H1 (cell line): ENCODE results near the gene IFT122. TPM values are rescaled to one million over a fixed set of nuclear protein-coding genes. Genes with fewer than 3 reads are reported as not detected.

ENCODE experiments used
- ASH2L ChIP-seq: fragments of 200-600, 300-600 bp; sonication (generic); IDR thresholded peaks from one replicate; pipeline ENCODE4 v1.7.1; 2017; ENCODE audit warnings: low read length
- CBX8 ChIP-seq: fragments of 300-800, 300-1000 bp; sonication (generic); IDR thresholded peaks from 2 replicates; pipeline ENCODE4 v1.7.1; 2016; ENCODE audit warnings: low read depth, low read length, borderline replicate concordance
- CHD1 ChIP-seq: IDR thresholded peaks from 2 replicates; pipeline ENCODE4 v1.6.1; 2012; ENCODE audit warnings: low read depth, low read length, improper control_type of control experiment
- RBBP5 ChIP-seq: IDR thresholded peaks from 2 replicates; pipeline ENCODE4 v1.7.1; 2012; ENCODE audit warnings: low read depth, mild to moderate bottlenecking, inconsistent platforms, low read length, moderate library complexity, borderline replicate concordance
- TAF1 ChIP-seq: IDR thresholded peaks from 2 replicates; pipeline ENCODE4 v1.6.1; 2011; ENCODE audit warnings: mild to moderate bottlenecking, low read depth, low read length
- TBP ChIP-seq: IDR thresholded peaks from 2 replicates; pipeline ENCODE4 v1.6.1; 2011; ENCODE audit warnings: low read depth, low read length, improper control_type of control experiment
- polyA plus RNA-seq, 7 experiments: library from polyadenylated mRNA; depleted of rRNA in 3 of 7; stranded (reverse) in 5 of 7; unstranded in 2 of 7; fragments of >200 nt in 5 of 7; fragments of 200-250 nt in 2 of 7; gene quantifications; 1 replicate in 5 of 7; 2 replicates in 1 of 7; 4 replicates in 1 of 7; pipeline versions ENCODE4 v1.2.1 to v1.2.3, GENCODE V29; 2011 to 2013; ENCODE audit warnings: missing spikeins in 2 of 7, mixed read lengths in 2 of 7
- total RNA-seq: library from RNA; stranded (reverse); fragmentation: NEBNext Ultra II Directional; extraction: Animal tissue kit (Norgen Biotek cat#: 25700); gene quantifications from 2 replicates; pipeline ENCODE4 v1.2.1, GENCODE V29; 2021

IFT122 gene
- total and polyA plus RNA-seq, 2 of the 8 experiments (the other 6 are each of a cell fraction or from before 2014, with no cell fraction given) = 23.7 to 25.1 TPM

DNA sequence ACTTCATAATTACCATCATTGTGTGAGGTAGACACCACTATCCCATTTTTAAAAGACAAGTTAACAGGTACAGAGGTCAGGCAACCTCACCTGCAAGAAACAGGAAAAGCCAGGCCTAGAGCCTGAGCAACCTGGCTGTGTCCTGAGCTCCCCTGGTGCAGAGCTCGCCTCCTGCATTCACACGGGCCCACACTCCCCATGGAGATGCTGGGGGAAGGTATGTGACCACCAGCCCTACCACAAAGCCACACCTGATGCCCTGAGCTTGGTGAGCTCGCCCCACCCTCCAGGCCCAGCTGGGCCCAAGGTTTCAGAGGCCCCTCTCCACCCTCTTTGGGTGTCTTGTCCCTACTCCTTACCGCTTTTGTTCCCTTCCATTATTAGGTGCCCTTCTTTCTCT, 10.4 kb upstream of the IFT122 start (continued):
- TF ChIP-seq CHD1 = no peak
- TF ChIP-seq ASH2L = no peak
- peak; percentile 16; the same call in 1 of the 2 replicates for TF ChIP-seq TBP
- TF ChIP-seq TAF1 = no peak
- 0 out of 2 replicates have a peak, but pooled peaks have one; percentile 16 for TF ChIP-seq RBBP5
- TF ChIP-seq CBX8 = no peak
